ENCODE measurements around the gene TMEM273.

Gene TMEM273

DNA sequence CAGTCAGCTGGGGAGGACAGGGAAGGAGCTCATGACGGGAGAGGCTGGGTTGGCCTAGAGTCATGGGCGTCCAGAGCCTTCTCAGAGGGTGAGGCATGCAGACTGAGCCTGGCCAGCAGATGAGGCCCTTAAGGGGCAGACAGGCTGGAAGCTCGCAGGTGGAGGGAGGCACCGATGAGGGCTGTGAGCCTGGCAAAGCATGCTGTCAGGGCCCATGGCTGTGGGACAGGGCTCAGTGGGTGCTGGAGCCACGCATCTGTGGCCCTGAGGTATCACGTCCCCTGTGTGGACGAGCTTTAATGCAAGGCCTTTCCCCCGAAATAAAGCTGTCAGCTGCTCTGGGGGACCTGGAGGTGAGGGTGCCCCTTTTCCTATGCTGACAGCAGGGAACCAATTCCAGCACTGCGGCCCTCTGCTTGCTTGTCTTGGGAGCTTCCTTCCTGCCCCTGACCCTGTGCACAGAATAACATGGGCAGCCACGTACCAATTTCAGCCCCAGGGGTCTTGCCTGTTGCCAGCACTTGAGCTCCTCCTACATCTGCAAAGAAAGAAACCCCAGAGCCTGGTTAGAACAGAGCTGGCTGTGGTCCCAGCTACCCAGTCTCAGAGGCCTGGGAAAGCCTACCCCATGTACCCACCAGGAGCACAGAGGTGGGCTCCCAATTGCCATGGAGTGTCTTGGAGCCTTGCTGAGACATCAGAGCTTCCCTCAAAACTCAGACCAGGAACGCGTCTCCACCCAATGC, 20.6 kb downstream of the TMEM273 start:
- no peak for TF ChIP-seq ZFX (IDR thresholded peaks at IDR 0.05)
- TF ChIP-seq, protein P1, sequence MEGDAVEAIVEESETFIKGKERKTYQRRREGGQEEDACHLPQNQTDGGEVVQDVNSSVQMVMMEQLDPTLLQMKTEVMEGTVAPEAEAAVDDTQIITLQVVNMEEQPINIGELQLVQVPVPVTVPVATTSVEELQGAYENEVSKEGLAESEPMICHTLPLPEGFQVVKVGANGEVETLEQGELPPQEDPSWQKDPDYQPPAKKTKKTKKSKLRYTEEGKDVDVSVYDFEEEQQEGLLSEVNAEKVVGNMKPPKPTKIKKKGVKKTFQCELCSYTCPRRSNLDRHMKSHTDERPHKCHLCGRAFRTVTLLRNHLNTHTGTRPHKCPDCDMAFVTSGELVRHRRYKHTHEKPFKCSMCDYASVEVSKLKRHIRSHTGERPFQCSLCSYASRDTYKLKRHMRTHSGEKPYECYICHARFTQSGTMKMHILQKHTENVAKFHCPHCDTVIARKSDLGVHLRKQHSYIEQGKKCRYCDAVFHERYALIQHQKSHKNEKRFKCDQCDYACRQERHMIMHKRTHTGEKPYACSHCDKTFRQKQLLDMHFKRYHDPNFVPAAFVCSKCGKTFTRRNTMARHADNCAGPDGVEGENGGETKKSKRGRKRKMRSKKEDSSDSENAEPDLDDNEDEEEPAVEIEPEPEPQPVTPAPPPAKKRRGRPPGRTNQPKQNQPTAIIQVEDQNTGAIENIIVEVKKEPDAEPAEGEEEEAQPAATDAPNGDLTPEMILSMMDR (conservative IDR thresholded peaks at IDR 0.05), result no peak
- H3K27ac ChIP-seq, result no peak overlapping the region

DNA sequence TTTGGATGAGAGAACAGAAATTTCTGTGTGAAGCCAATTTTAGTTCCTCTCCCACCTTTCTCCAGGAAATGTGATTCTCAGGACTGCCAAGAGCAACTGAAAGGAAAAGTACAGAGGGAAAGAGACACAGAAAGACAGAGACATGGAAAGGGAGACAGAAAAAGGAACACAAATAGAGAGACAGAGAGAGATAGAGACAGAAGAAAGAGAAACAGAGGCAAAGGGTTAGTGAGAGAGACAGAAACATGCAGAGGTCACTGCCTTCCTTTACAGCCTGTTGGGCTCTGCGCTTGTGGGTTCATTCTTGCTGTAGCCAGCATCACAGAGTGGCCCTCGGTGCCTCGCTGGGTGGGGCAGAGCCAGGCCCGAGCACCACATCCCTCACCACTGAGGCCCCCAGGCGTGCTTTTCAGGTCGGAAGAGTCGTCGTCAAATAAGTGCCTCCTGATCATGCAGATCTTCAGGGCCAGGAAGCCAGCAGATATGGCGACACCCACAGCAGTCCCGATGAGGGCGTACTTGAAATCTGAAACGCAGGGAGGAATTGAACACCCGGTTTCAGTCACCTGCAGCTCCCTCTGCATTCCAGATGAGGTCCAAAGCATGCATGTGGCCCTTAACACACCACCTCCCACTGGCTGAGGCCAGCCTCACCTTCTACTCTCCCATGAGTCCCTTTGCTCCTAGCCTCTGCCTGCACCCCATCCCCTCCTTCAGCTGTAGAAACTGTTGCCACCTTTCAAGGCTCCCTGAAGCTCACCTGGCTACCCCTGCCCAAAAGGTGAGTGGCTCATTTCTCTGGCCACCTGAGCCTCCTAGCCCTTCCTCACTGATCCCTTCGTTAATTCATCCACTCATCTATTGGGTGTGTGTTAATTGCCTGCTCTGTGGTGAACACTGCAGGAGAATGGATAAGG, 21.4 kb downstream of the TMEM273 start:
- no peak overlapping the region for H3K27ac ChIP-seq
- TF ChIP-seq ZFX (IDR thresholded peaks at IDR 0.05), result no peak
- TF ChIP-seq, protein P1 (conservative IDR thresholded peaks at IDR 0.05), result no peak

DNA sequence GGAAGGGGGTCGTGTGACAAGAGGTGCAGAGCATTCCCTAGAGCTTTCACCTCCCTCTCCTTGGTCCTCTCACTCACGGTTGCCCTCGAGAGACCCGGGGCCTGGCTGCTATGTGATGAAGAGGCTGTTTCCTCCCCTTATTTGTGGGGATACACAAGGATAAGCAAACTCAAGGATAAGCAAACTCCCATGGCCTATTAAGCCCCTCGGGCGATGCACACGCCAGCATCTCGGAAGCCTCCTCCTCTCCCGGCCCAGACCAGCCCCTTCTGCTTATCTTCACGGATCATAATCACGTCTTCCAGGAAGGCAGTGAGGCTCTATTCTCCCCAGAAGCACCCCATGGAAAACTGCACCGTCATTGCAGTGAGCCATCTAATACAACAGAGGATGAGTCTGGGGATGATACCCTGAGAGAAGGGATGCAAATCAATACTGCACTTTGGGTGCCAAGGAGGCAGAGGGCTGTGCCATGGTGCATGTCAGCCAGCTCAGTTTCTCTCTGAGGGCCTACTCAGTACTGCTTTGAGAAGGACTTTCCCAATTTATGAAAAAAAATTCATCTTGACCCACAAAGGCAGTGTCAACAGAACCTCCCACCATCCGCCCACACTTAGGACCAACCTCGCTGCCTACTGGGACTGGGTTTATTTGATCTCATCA, 22.2 kb downstream of the TMEM273 start:
- H3K27ac ChIP-seq, result no peak overlapping the region
- TF ChIP-seq, protein P1 (conservative IDR thresholded peaks at IDR 0.05), result no peak
- TF ChIP-seq ZFX (IDR thresholded peaks at IDR 0.05), result no peak

DNA sequence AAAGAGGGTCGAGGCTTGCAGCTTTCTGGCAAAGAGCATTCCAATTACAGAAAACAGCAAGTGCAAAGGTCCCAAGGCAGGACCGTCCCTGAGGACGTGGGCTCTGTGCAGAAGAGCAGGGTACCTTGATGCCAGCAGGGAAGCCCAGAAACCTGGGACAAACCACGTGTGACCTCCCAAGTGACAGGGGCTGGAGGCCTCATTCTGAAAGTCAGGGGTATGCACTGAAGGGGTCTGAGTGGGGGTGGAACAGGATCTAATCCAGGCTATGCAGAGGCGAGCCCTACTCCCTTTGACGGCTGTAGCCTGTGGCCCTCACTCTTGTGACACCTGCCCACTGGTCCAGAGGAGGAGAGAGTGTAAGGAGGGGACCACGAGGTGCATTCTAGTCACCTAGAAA, 22.9 kb downstream of the TMEM273 start:
- no peak overlapping the region for H3K27ac ChIP-seq
- TF ChIP-seq, protein P1 (conservative IDR thresholded peaks at IDR 0.05), result no peak
- no peak for TF ChIP-seq ZFX (IDR thresholded peaks at IDR 0.05)

DNA sequence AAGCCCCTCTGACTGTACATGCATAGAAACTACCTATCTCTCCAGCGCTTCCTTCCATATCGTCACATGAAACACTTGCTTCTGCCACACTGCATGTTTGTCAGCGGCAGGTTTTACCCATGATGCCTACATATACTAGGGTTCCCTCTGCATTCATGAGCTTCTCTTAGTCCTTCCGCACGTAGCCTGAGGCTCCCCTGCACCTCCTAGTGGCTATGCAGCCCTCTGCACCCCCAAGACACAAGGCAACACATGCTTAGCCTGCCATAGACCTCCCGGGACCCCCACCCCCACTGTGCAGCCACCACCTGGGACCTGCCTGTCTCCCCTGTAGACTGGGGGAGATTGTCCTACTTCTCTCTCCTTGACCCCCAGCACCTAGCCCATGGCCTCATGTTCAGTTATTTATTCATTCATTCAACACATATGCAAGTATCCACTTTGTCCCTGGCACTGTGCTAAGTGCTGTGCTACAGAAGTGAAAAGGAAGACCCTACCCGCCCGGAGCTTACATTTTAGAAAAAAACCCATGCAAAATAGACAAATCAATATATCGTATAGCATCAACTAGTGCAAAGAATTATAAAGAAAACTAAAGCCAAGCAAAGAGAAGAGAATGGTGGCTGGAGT, 23.5 kb downstream of the TMEM273 start:
- H3K27ac ChIP-seq, result no peak overlapping the region
- no peak for TF ChIP-seq ZFX (IDR thresholded peaks at IDR 0.05)
- TF ChIP-seq, protein P1 (conservative IDR thresholded peaks at IDR 0.05), result peak; percentile 86

DNA sequence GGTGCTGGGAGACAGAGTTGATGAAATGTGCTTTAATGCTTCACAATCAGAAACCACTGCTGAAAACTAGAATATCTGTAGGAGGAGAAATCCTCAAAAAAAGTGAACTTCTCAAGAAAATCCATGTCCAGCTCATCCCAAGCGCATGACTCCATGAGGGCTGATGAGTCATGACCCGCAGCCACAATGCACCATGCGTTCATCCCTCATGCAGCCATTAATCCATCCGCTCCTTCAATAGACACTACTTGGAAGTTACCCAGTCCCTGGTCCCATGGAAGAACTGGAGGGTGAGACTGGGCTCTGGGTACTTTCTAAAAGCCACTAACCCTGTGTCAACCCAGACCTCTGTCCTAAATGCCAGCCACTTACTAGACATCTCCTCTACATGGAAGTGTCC, 24.4 kb downstream of the TMEM273 start:
- TF ChIP-seq, protein P1 (conservative IDR thresholded peaks at IDR 0.05), result no peak
- no peak for TF ChIP-seq ZFX (IDR thresholded peaks at IDR 0.05)
- H3K27ac ChIP-seq, result no peak overlapping the region

Data from C4-2B (cell line).